GM12878 (cell line): ENCODE data around the gene PPP1R7. TPM values are rescaled to one million over a fixed set of nuclear protein-coding genes. Genes with fewer than 3 reads are reported as not detected.

Source experiments
- ATAC-seq: fragments of 200-7000 bp; cut with Tn5 transposase; 3 replicates; pipeline ENCODE4 v1.9.1; 2020; ENCODE audit warnings: mild to moderate bottlenecking, moderate library complexity
- BruUV-seq: library from RNA; stranded (reverse); fragments of 400-500 nt; replicated peaks from 2 replicates; lab custom pipeline; 2021; lab: Mats Ljungman, UMichigan
- CTCF ChIA-PET: fragments of 300-600 bp; sonication (Branson Sonifier 250); formaldehyde crosslinking; extraction: SDS; loops from one replicate; lab custom pipeline; 2021; ENCODE audit warnings: inconsistent platforms; lab: Yijun Ruan, JAX
- POLR2A ChIA-PET: fragments of 350-600 bp; formaldehyde crosslinking; extraction: SDS; loops from one replicate; lab custom pipeline; 2021; ENCODE audit warnings: inconsistent platforms; lab: Charles Lee
- RAD21 ChIA-PET: fragments of 300-600 bp; sonication (Branson Sonifier 250); formaldehyde crosslinking; loops from one replicate; lab custom pipeline; 2023; ENCODE audit warnings: antibody characterized with exemption; ENCODE audit not compliant: unreplicated experiment; lab: Charles Lee
- SMC1A ChIA-PET: fragments of 300-600 bp; sonication (Branson Sonifier 250); formaldehyde crosslinking; loops from one replicate; lab custom pipeline; 2023; ENCODE audit not compliant: unreplicated experiment, uncharacterized antibody; lab: Charles Lee
- DNase-seq: peaks from one replicate; pipeline ENCODE4 v3.0.0-alpha.2; 2011; ENCODE audit warnings: low read depth, low spot score
- FAIRE-seq: peaks from 3 replicates; lab custom pipeline; 2011; peaks lifted over from hg19 to GRCh38; lab: Jason Lieb, UNC
- H2AFZ ChIP-seq: 2 replicates; pipeline ENCODE4 v1.6.0; 2011; ENCODE audit warnings: low read depth, low read length, control low read depth; ENCODE audit not compliant: control insufficient read depth
- H3K27ac ChIP-seq: 2 replicates; pipeline ENCODE4 v1.5.1; 2011; ENCODE audit warnings: control low read depth; ENCODE audit not compliant: control insufficient read depth, insufficient read depth
- H3K27me3 ChIP-seq, 2 experiments: replicated peaks in 1 of 2; 2 replicates each; pipeline versions ENCODE4 v1.6.0 to v1.6.1; 2011; ENCODE audit warnings: low read length in 1 of 2; ENCODE audit not compliant: control insufficient read depth in 2 of 2, insufficient read depth in 2 of 2
- H3K36me3 ChIP-seq, 2 experiments: 2 replicates each; pipeline ENCODE4 v1.5.1; 2011; ENCODE audit warnings: low read length in 1 of 2; ENCODE audit not compliant: control insufficient read depth in 2 of 2, insufficient read depth in 2 of 2
- H3K4me1 ChIP-seq: 2 replicates; pipeline ENCODE4 v1.6.1; 2011; ENCODE audit warnings: mild to moderate bottlenecking, low read length, moderate library complexity, mixed read lengths; ENCODE audit not compliant: control insufficient read depth, insufficient read depth
- H3K4me2 ChIP-seq: 2 replicates; pipeline ENCODE4 v1.6.0; 2011; ENCODE audit warnings: control low read depth; ENCODE audit not compliant: control insufficient read depth, insufficient read depth
- H3K4me3 ChIP-seq: fragments of 200-600 bp; sonication (generic); 2 replicates; pipeline ENCODE4 v1.5.1; 2016
- H3K79me2 ChIP-seq: 2 replicates; pipeline ENCODE4 v1.6.0; 2011; ENCODE audit warnings: low read length; ENCODE audit not compliant: control insufficient read depth, insufficient read depth
- H3K9ac ChIP-seq: 2 replicates; pipeline ENCODE4 v1.8.0; 2011; ENCODE audit warnings: low read length, control low read depth, mixed read lengths; ENCODE audit not compliant: control insufficient read depth, insufficient read depth
- H3K9me3 ChIP-seq: replicated peaks from 3 replicates; pipeline ENCODE4 v1.5.1; 2011; ENCODE audit warnings: mild to moderate bottlenecking, low read length; ENCODE audit not compliant: control insufficient read depth, insufficient read depth
- H4K20me1 ChIP-seq: 2 replicates; pipeline ENCODE4 v1.6.0; 2011; ENCODE audit not compliant: control insufficient read depth, insufficient read depth
- CBFB ChIP-seq: IDR thresholded peaks from 2 replicates; pipeline ENCODE4 v1.6.1; 2016; ENCODE audit warnings: antibody characterized with exemption, low read depth
- EED ChIP-seq: sonication (generic); IDR thresholded peaks from 2 replicates; pipeline ENCODE4 v1.6.1; 2016; ENCODE audit warnings: antibody characterized with exemption, low read depth
- ETV6 ChIP-seq, 2 experiments: fragments of 450-650 bp in 1 of 2; IDR thresholded peaks in 1 of 2; conservative IDR thresholded peaks in 1 of 2; 2 replicates each; pipeline ENCODE4 v1.6.1; 2014; ENCODE audit warnings: antibody characterized with exemption in 1 of 2, borderline replicate concordance in 1 of 2, low read depth in 1 of 2, mild to moderate bottlenecking in 1 of 2, moderate library complexity in 1 of 2
- EZH2 ChIP-seq: IDR thresholded peaks from 2 replicates; pipeline ENCODE4 v1.6.1; 2012; ENCODE audit warnings: low read depth, mild to moderate bottlenecking, control low read depth, inconsistent platforms, low read length, borderline replicate concordance; ENCODE audit not compliant: control insufficient read depth
- HDGF ChIP-seq: fragments of 450-650 bp; IDR thresholded peaks from 2 replicates; pipeline ENCODE4 v1.6.1; 2016; ENCODE audit warnings: antibody characterized with exemption
- KAT2A ChIP-seq: conservative IDR thresholded peaks from 2 replicates; pipeline ENCODE4 v1.6.1; 2011; ENCODE audit warnings: low read depth, low read length; ENCODE audit not compliant: control insufficient read depth
- MTA3 ChIP-seq: IDR thresholded peaks from 2 replicates; pipeline ENCODE4 v1.6.1; 2012; ENCODE audit warnings: low read length, inconsistent platforms, borderline replicate concordance
- MYC ChIP-seq: IDR thresholded peaks from 2 replicates; pipeline ENCODE4 v1.6.1; 2011; ENCODE audit warnings: mild to moderate bottlenecking, low read length, moderate library complexity, inconsistent platforms; ENCODE audit not compliant: insufficient read depth, insufficient replicate concordance, insufficient read length, severe bottlenecking
- NFIC ChIP-seq: IDR thresholded peaks from 2 replicates; pipeline ENCODE4 v1.6.1; 2012; ENCODE audit warnings: low read depth, mild to moderate bottlenecking, inconsistent platforms, low read length, moderate library complexity
- NR2C2 ChIP-seq: IDR thresholded peaks from 2 replicates; pipeline ENCODE4 v1.6.1; 2011; ENCODE audit warnings: borderline replicate concordance, low read depth; ENCODE audit not compliant: control insufficient read depth, insufficient read length
- PRDM15 ChIP-seq: fragments of 450-650 bp; formaldehyde crosslinking; IDR thresholded peaks from 2 replicates; pipeline ENCODE4 v1.4.0; 2020; ENCODE audit warnings: mild to moderate bottlenecking, moderate library complexity
- RAD51 ChIP-seq: fragments of 450-650 bp; IDR thresholded peaks from 2 replicates; pipeline ENCODE4 v1.6.1; 2016; ENCODE audit warnings: moderate library complexity, mild to moderate bottlenecking, inconsistent platforms
- RBBP5 ChIP-seq: fragments of 200-600 bp; sonication (generic); conservative IDR thresholded peaks from 2 replicates; pipeline ENCODE4 v1.6.1; 2016
- RELB ChIP-seq: fragments of 450-650 bp; IDR thresholded peaks from 2 replicates; pipeline ENCODE4 v1.6.1; 2017; ENCODE audit warnings: low read depth, mild to moderate bottlenecking, moderate library complexity
- ZBED1 ChIP-seq: IDR thresholded peaks from 2 replicates; pipeline ENCODE4 v1.6.1; 2016; ENCODE audit warnings: borderline replicate concordance
- ZBTB33 ChIP-seq: fragments of 450-650 bp; IDR thresholded peaks from 2 replicates; pipeline ENCODE4 v1.6.1; 2017; ENCODE audit warnings: mild to moderate bottlenecking
- ZNF384 ChIP-seq: IDR thresholded peaks from 2 replicates; pipeline ENCODE4 v1.6.1; 2012; ENCODE audit warnings: low read depth, mild to moderate bottlenecking, low read length, improper control_type of control experiment, borderline replicate concordance
- WGBS: methylation state at CpG from one replicate; pipeline ENCODE4 v1.1.6; 2016; ENCODE audit warnings: low lambda C conversion rate; ENCODE audit not compliant: insufficient replicate concordance, insufficient coverage; ENCODE audit errors: missing lambda C conversion rate; 5-methylcytosine and 5-hydroxymethylcytosine counted together
- in situ Hi-C: fragments of 300-500 bp; cut with MboI; formaldehyde crosslinking; loops from 9 replicates; pipeline ENCODE4 v1.14.3; 2018; ENCODE audit warnings: mixed read lengths
- intact Hi-C: fragments of 100-400 bp; cut with micrococcal nuclease; formaldehyde crosslinking; loops from one replicate; pipeline ENCODE4 v1.14.2; 2022; ENCODE audit not compliant: unreplicated experiment
- polyA plus RNA-seq, 11 experiments: library from polyadenylated mRNA; depleted of rRNA in 4 of 11; unstranded in 6 of 11; stranded (reverse) in 5 of 11; fragments of >200 nt; fragmentation: Nextera tagmentation in 4 of 11; fragmentation: Illumina TruSeq in 1 of 11; extraction: Ambion mirVana in 4 of 11; extraction: Trizol in 1 of 11; gene quantifications; 1 replicate in 1 of 11; 2 replicates in 10 of 11; pipeline versions ENCODE4 v1.2.1 to v1.2.3, GENCODE V29; 2011 to 2016; ENCODE audit warnings: inconsistent platforms in 2 of 11, missing spikeins in 2 of 11, low read depth in 1 of 11
- total RNA-seq, 4 experiments: library from RNA; depleted of rRNA in 3 of 4; stranded (reverse); fragments of >200 nt in 3 of 4; fragmentation: Illumina TruSeq in 1 of 4; extraction: Trizol in 1 of 4; gene quantifications; 2 replicates each; pipeline versions ENCODE4 v1.2.1 to v1.2.3, GENCODE V29; 2013 to 2021

Gene PPP1R7
- total and polyA plus RNA-seq, 10 of the 15 experiments (the other 5 are each of a cell fraction or from before 2014, with no cell fraction given), result 78.5 to 174 (median 93.7) TPM

- Histone ChIP-seq H3K36me3 (peaks cover 6 to 27% of the 10 kb centered on the region in 2 experiments), H3K9ac (no peak overlapping the region), H3K27ac (no peak overlapping the region), H3K4me2 (no peak overlapping the region), H3K4me3 (no peak overlapping the region), H4K20me1 (no peaks in the 10 kb centered on the region), H3K27me3 (no peaks in the 10 kb centered on the region; a peak in 1 of 4 replicates), H3K9me3 (no peaks in the 10 kb centered on the region), H3K79me2 (no peaks in the 10 kb centered on the region), H3K4me1 (no peaks in the 10 kb centered on the region), H2AFZ (no peak overlapping the region)
- SMC1A ChIA-PET, result no interaction called here
- WGBS, result 94% methylated on average over 8 of the region's 8 CpGs
- no TSS peak for BruUV-seq
- DNase-seq, result no peak
- POLR2A ChIA-PET, result interaction anchor here (0.9 kb wide), 1 partner anchor 32 kb away, joined by 4 read pairs; no protein-coding TSS in a partner anchor
- CTCF ChIA-PET, result interaction anchor here (1.3 kb wide), 1 partner anchor 59 kb away, joined by 3 read pairs; no protein-coding TSS in a partner anchor
- ATAC-seq, result no peak
- intact Hi-C loops, result no loop called here
- no peak for FAIRE-seq
- RAD21 ChIA-PET, result interaction anchor here (1.3 kb wide), 1 partner anchor 10 kb away, joined by 3 read pairs; no protein-coding TSS in a partner anchor
- in situ Hi-C loops, result no loop called here
- no peak for TF ChIP-seq HDGF
- TF ChIP-seq RBBP5, result no peak
- no peak for TF ChIP-seq ZBED1
- TF ChIP-seq RELB, result no peak
- TF ChIP-seq EED, result no peak
- TF ChIP-seq RAD51, result no peak
- no peak for TF ChIP-seq ZNF384
- TF ChIP-seq ZBTB33, result no peak
- no peak for TF ChIP-seq ETV6 (conservative IDR thresholded peaks at IDR 0.05 in 1 of 2, IDR thresholded peaks at IDR 0.05 in 1 of 2; ENCODE audit: borderline replicate concordance in 1 of 2, low read depth in 1 of 2)
- no peak for TF ChIP-seq EZH2
- no peak for TF ChIP-seq KAT2A
- TF ChIP-seq MYC, result no peak
- no peak for TF ChIP-seq PRDM15 (CRISPR knock-in tag)
- no peak for TF ChIP-seq CBFB
- TF ChIP-seq NR2C2, result no peak
- TF ChIP-seq NFIC, result no peak
- TF ChIP-seq MTA3, result no peak
Observed at GRCh38 chr2:241136191-241136590, 14.1 kb upstream of the PPP1R7 start.
